Stomach (tissue), 9 donors: ENCODE data around the gene JAML. TPM values are rescaled to one million over a fixed set of nuclear protein-coding genes. Genes with fewer than 3 reads are reported as not detected.

ENCODE experiments used
- DNase-seq, 2 donors: peaks; one replicate each; pipeline versions ENCODE4 v3.0.0 to v3.0.0-alpha.2; 2013 to 2019
- H3K27ac ChIP-seq, 5 donors: fragments of 200-600 bp in 4 of 5; sonication (generic) in 4 of 5; one replicate each; pipeline ENCODE4 v1.5.1; 2013 to 2019; ENCODE audit warnings: mild to moderate bottlenecking in 1 of 5, moderate library complexity in 1 of 5
- H3K27me3 ChIP-seq, 3 donors: fragments of 200-600 bp; sonication (generic); one replicate each; pipeline ENCODE4 v1.5.1; 2017 to 2019; ENCODE audit warnings: mixed run types in 1 of 3
- H3K36me3 ChIP-seq, 4 donors: fragments of 200-600 bp; sonication (generic); 1 replicate in 3 of 4; 2 replicates in 1 of 4; pipeline ENCODE4 v1.5.1; 2016 to 2019
- H3K4me1 ChIP-seq, 4 donors: fragments of 200-600 bp; sonication (generic); one replicate each; pipeline ENCODE4 v1.5.1; 2016 to 2019
- H3K4me3 ChIP-seq, 4 donors: fragments of 200-600 bp; sonication (generic) in 3 of 4; one replicate each; pipeline ENCODE4 v1.5.1; 2016 to 2019; ENCODE audit warnings: mild to moderate bottlenecking in 1 of 4
- H3K9me3 ChIP-seq, 4 donors: fragments of 200-600 bp; sonication (generic); one replicate each; pipeline ENCODE4 v1.5.1; 2016 to 2019
- EP300 ChIP-seq: sonication (generic); formaldehyde crosslinking; IDR thresholded peaks from one replicate; pipeline ENCODE4 v1.6.1; 2017; ENCODE audit warnings: antibody characterized with exemption
- POLR2A ChIP-seq, 4 donors: fragments of 450-650 bp; IDR thresholded peaks; one replicate each; pipeline ENCODE4 v1.6.1; 2016; ENCODE audit warnings: antibody characterized with exemption in 4 of 4, control low read depth in 2 of 4, mild to moderate bottlenecking in 1 of 4, moderate library complexity in 1 of 4
- POLR2AphosphoS5 ChIP-seq, 3 donors: sonication (generic); formaldehyde crosslinking; IDR thresholded peaks; one replicate each; pipeline ENCODE4 v1.6.1; 2016; ENCODE audit warnings: antibody characterized with exemption in 3 of 3
- WGBS, 5 donors: extraction: QIAGEN DNeasy Blood & Tissue Kit in 3 of 5; methylation state at CpG; one replicate each; pipeline versions ENCODE4 v1.1.5 to v1.1.7; 2013 to 2018; 5-methylcytosine and 5-hydroxymethylcytosine counted together
- intact Hi-C: fragments of 100-400 bp; cut with DNase I; formaldehyde crosslinking; loops from one replicate; pipeline ENCODE4 v1.15.1; 2023; ENCODE audit warnings: low total_unique reads
- polyA plus RNA-seq, 3 donors: library from polyadenylated mRNA; stranded (reverse); fragments of 200-250 nt; gene quantifications; one replicate each; pipeline ENCODE4 v1.2.3, GENCODE V29; 2013
- total RNA-seq, 5 donors: library from RNA; depleted of rRNA; stranded (reverse); fragments of >200 nt; gene quantifications; one replicate each; pipeline versions ENCODE4 v1.1.0 to v1.2.3, GENCODE V29; 2014 to 2016
- TF ChIP-seq, protein P1 (sequence below), 7 experiments: fragments of 450-650 bp in 4 of 7; fragments of 200-600 bp in 3 of 7; sonication (generic) in 3 of 7; IDR thresholded peaks; one replicate each; pipeline ENCODE4 v1.5.1; 2016 to 2019; ENCODE audit warnings: antibody characterized with exemption in 7 of 7, control low read depth in 2 of 7, mild to moderate bottlenecking in 1 of 7
- donor health status: healthy with polysubstance abuse.
- donor health status: Bipolar disorder and iron deficiency.
- donor health status: healthy.

JAML gene
- total and polyA plus RNA-seq, 8 donors: 3.7 to 35.0 (median 12.8) TPM

GRCh38 chr11:118157186-118157895, 67.5 kb downstream of the JAML start:
- TF ChIP-seq POLR2AphosphoS5 (IDR thresholded peaks at IDR 0.05) (no peak), POLR2A (IDR thresholded peaks at IDR 0.05) (no peak), EP300 (no peak)
- TF ChIP-seq, protein P1, sequence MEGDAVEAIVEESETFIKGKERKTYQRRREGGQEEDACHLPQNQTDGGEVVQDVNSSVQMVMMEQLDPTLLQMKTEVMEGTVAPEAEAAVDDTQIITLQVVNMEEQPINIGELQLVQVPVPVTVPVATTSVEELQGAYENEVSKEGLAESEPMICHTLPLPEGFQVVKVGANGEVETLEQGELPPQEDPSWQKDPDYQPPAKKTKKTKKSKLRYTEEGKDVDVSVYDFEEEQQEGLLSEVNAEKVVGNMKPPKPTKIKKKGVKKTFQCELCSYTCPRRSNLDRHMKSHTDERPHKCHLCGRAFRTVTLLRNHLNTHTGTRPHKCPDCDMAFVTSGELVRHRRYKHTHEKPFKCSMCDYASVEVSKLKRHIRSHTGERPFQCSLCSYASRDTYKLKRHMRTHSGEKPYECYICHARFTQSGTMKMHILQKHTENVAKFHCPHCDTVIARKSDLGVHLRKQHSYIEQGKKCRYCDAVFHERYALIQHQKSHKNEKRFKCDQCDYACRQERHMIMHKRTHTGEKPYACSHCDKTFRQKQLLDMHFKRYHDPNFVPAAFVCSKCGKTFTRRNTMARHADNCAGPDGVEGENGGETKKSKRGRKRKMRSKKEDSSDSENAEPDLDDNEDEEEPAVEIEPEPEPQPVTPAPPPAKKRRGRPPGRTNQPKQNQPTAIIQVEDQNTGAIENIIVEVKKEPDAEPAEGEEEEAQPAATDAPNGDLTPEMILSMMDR (IDR thresholded peaks at IDR 0.05): no peak
- DNase-seq: no peak
- Histone ChIP-seq H3K4me3 (no peak overlapping the region), H3K27me3 (peaks cover 9 to 96% (median 50%) of the 10 kb centered on the region in 3 donors), H3K27ac (no peak overlapping the region), H3K36me3 (no peaks in the 10 kb centered on the region), H3K4me1 (peaks cover 11 to 27% (median 19%) of the 10 kb centered on the region in 4 donors), H3K9me3 (no peaks in the 10 kb centered on the region)
- intact Hi-C loops: no loop called here
- 35 to 44% (median 39%) methylated on average over 8 to 10 of the region's 10 CpGs for WGBS, 5 donors

DNA sequence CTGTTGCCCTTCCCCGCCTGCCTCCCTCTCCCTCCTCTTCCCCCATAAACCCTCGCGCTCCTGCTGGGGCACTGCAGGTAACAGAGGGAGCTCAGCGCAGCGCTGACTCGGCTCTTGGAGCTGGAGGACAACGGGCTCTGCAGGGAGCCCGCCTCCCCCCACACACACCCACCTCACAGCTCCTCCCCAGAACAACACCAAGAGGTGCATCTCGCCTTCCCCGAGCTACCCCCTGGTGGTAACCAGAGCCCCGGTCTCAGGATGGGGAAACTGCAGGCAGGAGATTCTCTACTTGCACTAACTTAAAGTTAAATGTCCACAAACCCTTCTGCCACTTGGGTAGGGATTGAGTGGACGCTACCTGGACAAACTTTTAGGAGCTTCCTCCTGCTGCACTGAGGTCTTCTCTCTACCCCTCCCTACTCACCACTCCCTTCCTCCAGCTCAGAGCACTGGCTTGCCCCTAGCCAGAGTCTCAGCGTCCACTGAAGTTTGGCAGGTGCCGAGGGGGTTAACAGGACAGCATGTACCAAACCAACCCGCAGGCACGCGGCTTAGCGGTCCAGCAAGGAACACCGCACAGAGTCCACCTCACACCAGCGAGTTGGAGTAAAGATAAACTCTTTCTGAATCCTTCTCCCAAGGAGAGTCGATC, 68.2 kb downstream of the JAML start:
- Histone ChIP-seq H3K27ac (no peak overlapping the region), H3K36me3 (no peaks in the 10 kb centered on the region), H3K4me3 (no peak overlapping the region), H3K9me3 (no peaks in the 10 kb centered on the region), H3K4me1 (peaks cover 15 to 34% (median 26%) of the 10 kb centered on the region in 4 donors), H3K27me3 (peaks cover 9 to 98% (median 56%) of the 10 kb centered on the region in 3 donors)
- no peak for TF ChIP-seq EP300
- TF ChIP-seq, protein P1 (IDR thresholded peaks at IDR 0.05): no peak
- TF ChIP-seq POLR2AphosphoS5 (IDR thresholded peaks at IDR 0.05): no peak
- no peak for TF ChIP-seq POLR2A (IDR thresholded peaks at IDR 0.05)
- peak in 1 of 2 donors; percentile 40 for DNase-seq
- intact Hi-C loops: no loop called here
- WGBS, 5 donors: 6 to 14% (median 7%) methylated on average over 21 of the region's 21 CpGs

GRCh38 chr11:118155776-118156530, 68.9 kb downstream of the JAML start:
- 52 to 64% (median 55%) methylated on average over 7 to 11 of the region's 11 CpGs for WGBS, 5 donors
- H3K4me3 ChIP-seq: no peak overlapping the region
- TF ChIP-seq POLR2A (IDR thresholded peaks at IDR 0.05) (no peak), EP300 (no peak), POLR2AphosphoS5 (IDR thresholded peaks at IDR 0.05) (no peak)
- TF ChIP-seq, protein P1 (IDR thresholded peaks at IDR 0.05): no peak
- H3K9me3 ChIP-seq: no peaks in the 10 kb centered on the region
- DNase-seq: no peak
- intact Hi-C loops: no loop called here
- H3K27ac ChIP-seq: no peak overlapping the region
- no peaks in the 10 kb centered on the region for H3K36me3 ChIP-seq
- peaks cover 15 to 40% (median 30%) of the 10 kb centered on the region in 4 donors for H3K4me1 ChIP-seq
- peaks cover 9 to 98% (median 56%) of the 10 kb centered on the region in 3 donors for H3K27me3 ChIP-seq

- intact Hi-C loops: no loop called here
- no peak for DNase-seq
Observed at GRCh38 chr11:118154641-118155040, 70.2 kb downstream of the JAML start.

More at GRCh38 chr11:118154641-118155040, 70.2 kb downstream of the JAML start:
- Histone ChIP-seq H3K27me3 (peaks cover 9 to 93% (median 56%) of the 10 kb centered on the region in 3 donors), H3K9me3 (no peaks in the 10 kb centered on the region), H3K4me1 (peaks cover 15 to 40% (median 30%) of the 10 kb centered on the region in 4 donors), H3K27ac (no peak overlapping the region), H3K4me3 (no peak overlapping the region), H3K36me3 (no peaks in the 10 kb centered on the region)
- 84 to 100% (median 94%) methylated on average over 1 of the region's 1 CpG for WGBS, 5 donors
- TF ChIP-seq EP300: no peak
- no peak for TF ChIP-seq POLR2A (IDR thresholded peaks at IDR 0.05)
- TF ChIP-seq, protein P1 (IDR thresholded peaks at IDR 0.05): no peak
- no peak for TF ChIP-seq POLR2AphosphoS5 (IDR thresholded peaks at IDR 0.05)
